ENCODE data around the gene OARD1. TPM values are rescaled to one million over a fixed set of nuclear protein-coding genes. Genes with fewer than 3 reads are reported as not detected.
"Not testable (repeated sequence)": the region's sequence is repeated elsewhere in the genome, so short reads cannot be mapped to it uniquely, and the experiment has no call there.

Gene OARD1
- total RNA-seq (10 to 100 TPM; 13.7 to 24.7 (median 16.6) TPM), polyA plus RNA-seq (10 to 100 TPM; 22.7 to 31.2 TPM)
- long read RNA-seq, donor 1, partial matches to known transcripts = 0 of 17 reads
- long read RNA-seq, donor 1, other reads (novel, unspliced or antisense) = 7 of 17 reads
- long read RNA-seq, donor 2, partial matches to known transcripts = 0 of 16 reads
- long read RNA-seq, donor 2, other reads (novel, unspliced or antisense) = 11 of 16 reads
- long read RNA-seq, donor 3, partial matches to known transcripts = 1 of 17 reads
- long read RNA-seq, donor 3, other reads (novel, unspliced or antisense) = 8 of 17 reads

GRCh38 chr6:41071923-41072835 is at the start of gene OARD1:
OARD1 (minus strand) TSS chr6:41072356; CDS start chr6:41071634, 722 bp downstream.
- TF ChIP-seq CTCF (IDR thresholded peaks at IDR 0.05) = no peak
- Histone ChIP-seq H3K4me3 (peak within 1 kb of the TSS; percentile 84 to 98 (median 92)), H3K27me3 (no peaks in the 10 kb centered on the region), H3K36me3 (peaks cover 0 to 35% (median 18%) of the 10 kb centered on the region in 9 donors), H3K4me1 (peaks cover 6 to 43% (median 40%) of the 10 kb centered on the region in 9 donors), H3K9me3 (no peaks in the 10 kb centered on the region), H3K27ac (peak within 1 kb of the TSS; percentile 98 to 100 (median 100))
- intact Hi-C loops (cut with DNase I) = loop anchor here in 2 of 10 donors (5.0 kb wide), 2 partner anchors 215 to 660 kb away; partner anchors contain the start of gene TREM1 (in 1 of the 2)
- ATAC-seq = peak; percentile 80 to 92 (median 89)
- DNase-seq = peak; percentile 100
- 0 to 1% methylated on average over 63 of the region's 63 CpGs for WGBS, 2 donors

GRCh38 chr6:41120058-41120457 is 47.9 kb upstream of the OARD1 start:
- H3K9me3 ChIP-seq = no peaks in the 10 kb centered on the region
- no peak for ATAC-seq
- no peak for TF ChIP-seq CTCF (IDR thresholded peaks at IDR 0.05)
- no peaks in the 10 kb centered on the region for H3K27me3 ChIP-seq
- WGBS, 2 donors = 95 to 100% methylated on average over 1 of the region's 1 CpG
- H3K4me1 ChIP-seq = no peaks in the 10 kb centered on the region
- H3K27ac ChIP-seq = no peak overlapping the region
- H3K36me3 ChIP-seq = peaks cover 0 to 43% (median 14%) of the 10 kb centered on the region in 9 donors
- no peak for DNase-seq
- intact Hi-C loops (cut with DNase I) = no loop called here
- H3K4me3 ChIP-seq = no peak overlapping the region

- H3K4me3 ChIP-seq = no peak overlapping the region
- H3K4me1 ChIP-seq = no peaks in the 10 kb centered on the region
- no peak for TF ChIP-seq CTCF (IDR thresholded peaks at IDR 0.05)
- DNase-seq (no peak), ATAC-seq (no peak)
- H3K27me3 ChIP-seq = no peaks in the 10 kb centered on the region
- peaks cover 0 to 42% (median 11%) of the 10 kb centered on the region in 9 donors for H3K36me3 ChIP-seq
- H3K9me3 ChIP-seq = no peaks in the 10 kb centered on the region
- WGBS, 2 donors = 63 to 75% methylated on average over 1 of the region's 1 CpG
- intact Hi-C loops (cut with DNase I) = no loop called here
- H3K27ac ChIP-seq = no peak overlapping the region
These were observed 47.4 kb upstream of the OARD1 start for GRCh38 chr6:41119508-41119907.

GRCh38 chr6:41115027-41115426 is 42.9 kb upstream of the OARD1 start:
- ATAC-seq; H3K27ac ChIP-seq; H3K4me3 ChIP-seq; H3K4me1 ChIP-seq; H3K27me3 ChIP-seq; DNase-seq; H3K9me3 ChIP-seq; intact Hi-C loops (cut with DNase I): not testable (repeated sequence)
- peaks cover 0 to 27% (median 0%) of the 10 kb centered on the region in 9 donors for H3K36me3 ChIP-seq
- 83 to 90% methylated on average over 2 of the region's 2 CpGs for WGBS, 2 donors

Measured in heart right ventricle (tissue), 16 donors.